ENCODE measurements around the gene SLC52A1. TPM values are rescaled to one million over a fixed set of nuclear protein-coding genes. Genes with fewer than 3 reads are reported as not detected.

SLC52A1 gene
- total and polyA plus RNA-seq, 2 of the 13 experiments (the other 11 are each of a cell fraction or from before 2014, with no cell fraction given) = 0.03 to 0.13 TPM

DNA sequence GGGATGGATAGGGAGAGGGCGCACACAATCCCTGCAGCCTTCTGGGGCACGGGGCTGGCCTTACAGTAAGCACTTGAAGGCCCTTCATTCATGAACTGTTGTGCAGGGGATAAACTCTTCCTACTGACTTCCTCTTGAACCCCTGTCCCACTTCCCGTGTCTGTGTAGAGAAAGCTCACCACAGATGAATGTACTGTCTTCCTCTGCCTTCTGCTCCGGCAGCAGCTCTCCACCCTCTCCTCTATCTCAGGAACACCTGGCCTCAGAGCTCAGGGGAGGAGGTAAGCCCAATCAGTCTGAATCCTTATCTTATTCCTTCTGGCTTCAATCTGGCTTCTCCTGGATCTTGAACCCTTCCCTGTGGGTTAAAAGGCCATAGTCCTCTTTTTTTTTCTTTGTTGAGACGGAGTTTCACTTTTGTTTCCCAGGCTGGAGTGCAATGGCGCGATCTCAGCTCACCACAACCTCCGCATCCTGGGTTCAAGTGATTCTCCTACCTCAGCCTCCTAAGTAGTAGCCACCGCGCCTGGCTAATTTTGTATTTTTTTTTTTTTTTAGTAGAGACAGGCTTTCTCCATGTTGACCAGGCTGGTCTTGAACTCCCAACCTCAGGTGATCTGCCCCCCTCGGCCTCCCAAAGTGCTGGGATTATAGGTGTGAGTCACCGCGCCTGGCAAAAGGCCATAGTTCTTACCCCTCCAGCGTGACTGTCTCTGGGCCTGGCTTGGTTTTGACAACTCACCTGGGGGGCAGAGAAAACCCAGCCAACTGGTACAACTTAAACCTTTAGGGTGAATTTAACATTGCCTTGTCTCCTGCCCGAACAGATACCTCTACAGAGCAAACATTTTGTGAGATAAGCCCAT is 7.2 kb upstream of the SLC52A1 start:
- ChIA-PET POLR2A (no interaction called here), CTCF (ENCODE audit: low intra/inter-chr PET ratio, low total read pairs) (no interaction called here)
- Histone ChIP-seq H3K9me3 (ENCODE audit: low read length) (no peaks in the 10 kb centered on the region), H3K27ac (ENCODE audit: extremely low read length, insufficient read depth, low read length) (no peak overlapping the region), H3K79me2 (ENCODE audit: insufficient read depth, low read length) (no peaks in the 10 kb centered on the region), H3K4me1 (ENCODE audit: insufficient read depth, low read length) (peaks cover 24% of the 10 kb centered on the region), H3K9ac (ENCODE audit: insufficient read depth, low read depth, low read length) (no peak overlapping the region), H3K27me3 (ENCODE audit: control insufficient read depth in 1 of 2, insufficient read depth in 2 of 2, low read length in 2 of 2) (no peaks in the 10 kb centered on the region; a peak in 1 of 5 replicates), H3K36me3 (replicated peaks in 1 of 2; ENCODE audit: control insufficient read depth in 1 of 2, insufficient read depth in 2 of 2, low read length in 2 of 2) (no peaks in the 10 kb centered on the region), H3K4me2 (ENCODE audit: low read depth, low read length) (no peak overlapping the region), H3K4me3 (replicated peaks in 1 of 3; ENCODE audit: insufficient read depth in 1 of 3, low read depth in 2 of 3, low read length in 3 of 3) (no peak overlapping the region), H2AFZ (ENCODE audit: low read length) (no peak overlapping the region), H4K20me1 (ENCODE audit: insufficient read depth, low read length) (no peaks in the 10 kb centered on the region)
- BruUV-seq (replicated peaks) = no TSS peak
- DNase-seq (ENCODE audit: low spot score) (no peak), ATAC-seq (no peak), FAIRE-seq (no peak)
- in situ Hi-C loops (cut with HindIII; ENCODE audit: extremely low pct_ligation_motif_present, low pct_unique_long_range_greater_than_20kb) (no loop called here), intact Hi-C loops (cut with micrococcal nuclease; ENCODE audit: unreplicated experiment) (no loop called here)
- 59% methylated on average over 15 of the region's 15 CpGs for WGBS (ENCODE audit: low lambda C conversion rate)
- no peak for TF ChIP-seq TGIF2 (CRISPR knock-in tag; IDR thresholded peaks at IDR 0.05)

- intact Hi-C loops (cut with micrococcal nuclease; ENCODE audit: unreplicated experiment) (no loop called here), in situ Hi-C loops (cut with HindIII; ENCODE audit: extremely low pct_ligation_motif_present, low pct_unique_long_range_greater_than_20kb) (no loop called here)
- BruUV-seq (replicated peaks) = no TSS peak
- WGBS (ENCODE audit: low lambda C conversion rate) = 59% methylated on average over 11 of the region's 14 CpGs
- ChIA-PET POLR2A (interaction anchor here (0.8 to 1.3 kb wide), 2 partner anchors 10 to 64 kb away, joined by 3 read pairs; no protein-coding TSS in a partner anchor), CTCF (ENCODE audit: low intra/inter-chr PET ratio, low total read pairs) (no interaction called here)
- no peak for ATAC-seq
- Histone ChIP-seq H2AFZ (ENCODE audit: low read length) (no peak overlapping the region), H3K4me2 (ENCODE audit: low read depth, low read length) (no peak overlapping the region; the same call in 1 of the 2 replicates), H3K9ac (ENCODE audit: insufficient read depth, low read depth, low read length) (no peak overlapping the region), H4K20me1 (ENCODE audit: insufficient read depth, low read length) (no peaks in the 10 kb centered on the region), H3K4me1 (ENCODE audit: insufficient read depth, low read length) (peaks cover 25% of the 10 kb centered on the region), H3K36me3 (replicated peaks in 1 of 2; ENCODE audit: control insufficient read depth in 1 of 2, insufficient read depth in 2 of 2, low read length in 2 of 2) (no peaks in the 10 kb centered on the region), H3K79me2 (ENCODE audit: insufficient read depth, low read length) (no peaks in the 10 kb centered on the region), H3K27me3 (ENCODE audit: control insufficient read depth in 1 of 2, insufficient read depth in 2 of 2, low read length in 2 of 2) (peaks cover 2 to 23% of the 10 kb centered on the region in 2 experiments; a peak in 3 of 5 replicates), H3K9me3 (ENCODE audit: low read length) (no peaks in the 10 kb centered on the region), H3K27ac (ENCODE audit: extremely low read length, insufficient read depth, low read length) (no peak overlapping the region), H3K4me3 (replicated peaks in 1 of 3; ENCODE audit: insufficient read depth in 1 of 3, low read depth in 2 of 3, low read length in 3 of 3) (no peak overlapping the region)
- no peak for FAIRE-seq
- no peak for DNase-seq (ENCODE audit: low spot score)
- no peak for TF ChIP-seq SRSF4 (IDR thresholded peaks at IDR 0.05; ENCODE audit: low read depth, low read length, poor library complexity, severe bottlenecking)
- TF ChIP-seq, protein P1, sequence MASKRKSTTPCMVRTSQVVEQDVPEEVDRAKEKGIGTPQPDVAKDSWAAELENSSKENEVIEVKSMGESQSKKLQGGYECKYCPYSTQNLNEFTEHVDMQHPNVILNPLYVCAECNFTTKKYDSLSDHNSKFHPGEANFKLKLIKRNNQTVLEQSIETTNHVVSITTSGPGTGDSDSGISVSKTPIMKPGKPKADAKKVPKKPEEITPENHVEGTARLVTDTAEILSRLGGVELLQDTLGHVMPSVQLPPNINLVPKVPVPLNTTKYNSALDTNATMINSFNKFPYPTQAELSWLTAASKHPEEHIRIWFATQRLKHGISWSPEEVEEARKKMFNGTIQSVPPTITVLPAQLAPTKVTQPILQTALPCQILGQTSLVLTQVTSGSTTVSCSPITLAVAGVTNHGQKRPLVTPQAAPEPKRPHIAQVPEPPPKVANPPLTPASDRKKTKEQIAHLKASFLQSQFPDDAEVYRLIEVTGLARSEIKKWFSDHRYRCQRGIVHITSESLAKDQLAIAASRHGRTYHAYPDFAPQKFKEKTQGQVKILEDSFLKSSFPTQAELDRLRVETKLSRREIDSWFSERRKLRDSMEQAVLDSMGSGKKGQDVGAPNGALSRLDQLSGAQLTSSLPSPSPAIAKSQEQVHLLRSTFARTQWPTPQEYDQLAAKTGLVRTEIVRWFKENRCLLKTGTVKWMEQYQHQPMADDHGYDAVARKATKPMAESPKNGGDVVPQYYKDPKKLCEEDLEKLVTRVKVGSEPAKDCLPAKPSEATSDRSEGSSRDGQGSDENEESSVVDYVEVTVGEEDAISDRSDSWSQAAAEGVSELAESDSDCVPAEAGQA (IDR thresholded peaks at IDR 0.05; ENCODE audit: low read depth) = no peak
- TF ChIP-seq, protein P1 (CRISPR knock-in tag; IDR thresholded peaks at IDR 0.05; ENCODE audit: borderline replicate concordance) = no peak
- no peak for TF ChIP-seq SMAD9 (CRISPR knock-in tag; IDR thresholded peaks at IDR 0.05)
- TF ChIP-seq, protein P2, sequence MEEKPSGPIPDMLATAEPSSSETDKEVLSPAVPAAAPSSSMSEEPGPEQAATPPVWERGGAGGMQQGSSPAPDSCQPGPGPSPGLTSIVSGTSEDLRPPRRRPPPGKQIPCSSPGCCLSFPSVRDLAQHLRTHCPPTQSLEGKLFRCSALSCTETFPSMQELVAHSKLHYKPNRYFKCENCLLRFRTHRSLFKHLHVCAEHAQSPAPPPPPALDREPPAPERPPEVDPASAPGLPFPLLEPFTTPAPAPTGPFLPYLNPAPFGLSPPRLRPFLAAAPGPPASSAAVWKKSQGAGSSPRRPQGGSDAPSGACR (CRISPR knock-in tag; IDR thresholded peaks at IDR 0.05) = no peak
- no peak for TF ChIP-seq ZNF317 (CRISPR knock-in tag; IDR thresholded peaks at IDR 0.05)
- TF ChIP-seq MYPOP (CRISPR knock-in tag; IDR thresholded peaks at IDR 0.05) = no peak
These were observed 575 bp downstream of the SLC52A1 start for GRCh38 chr17:5034651-5035050.

All from HepG2 (cell line).